Adrenal gland (tissue), 12 donors: ENCODE results near the gene CAMK1D. TPM values are rescaled to one million over a fixed set of nuclear protein-coding genes. Genes with fewer than 3 reads are reported as not detected.
A peak's percentile ranks its signal among the peaks of the same experiment; 100 is the strongest.

ENCODE experiments used
- DNase-seq, 7 donors: peaks; one replicate each; pipeline ENCODE4 v3.0.0-alpha.2; 2019 to 2020
- H3K27ac ChIP-seq, 5 donors: fragments of 200-600 bp; sonication (generic) in 4 of 5; 1 replicate in 3 of 5; 2 replicates in 2 of 5; pipeline versions ENCODE4 v1.5.1 to v1.8.0; 2016 to 2020; ENCODE audit warnings: mild to moderate bottlenecking in 1 of 5
- H3K27me3 ChIP-seq: fragments of 200-600 bp; 2 replicates; pipeline ENCODE4 v1.8.0; 2021
- H3K36me3 ChIP-seq, 2 donors: fragments of 200-600 bp; replicated peaks in 1 of 2; 1 replicate in 1 of 2; 2 replicates in 1 of 2; pipeline versions ENCODE4 v1.5.1 to v1.8.0; 2018 to 2022
- H3K4me1 ChIP-seq, 2 donors: fragments of 200-600 bp; replicated peaks in 1 of 2; 1 replicate in 1 of 2; 2 replicates in 1 of 2; pipeline versions ENCODE4 v1.5.1 to v1.8.0; 2018 to 2021
- H3K4me3 ChIP-seq, 4 donors: fragments of 200-600 bp; sonication (generic) in 3 of 4; one replicate each; pipeline ENCODE4 v1.5.1; 2016 to 2018
- H3K9me3 ChIP-seq, 3 donors: fragments of 200-600 bp; sonication (generic) in 1 of 3; replicated peaks in 1 of 3; 1 replicate in 2 of 3; 2 replicates in 1 of 3; pipeline versions ENCODE4 v1.5.1 to v1.8.0; 2016 to 2021
- POLR2A ChIP-seq, 2 donors: fragments of 450-650 bp; IDR thresholded peaks; one replicate each; pipeline ENCODE4 v1.6.1; 2017; ENCODE audit warnings: antibody characterized with exemption in 2 of 2, mild to moderate bottlenecking in 2 of 2, moderate library complexity in 1 of 2
- WGBS, 4 donors: extraction: QIAGEN DNeasy Blood & Tissue Kit in 2 of 4; methylation state at CpG; one replicate each; pipeline versions ENCODE4 v1.1.5 to v1.1.7; 2013 to 2017; 5-methylcytosine and 5-hydroxymethylcytosine counted together
- intact Hi-C, 2 donors: fragments of 100-400 bp; cut with DNase I; formaldehyde crosslinking; loops; one replicate each; pipeline versions ENCODE4 v1.14.1 to v1.15.0; 2022 to 2023
- polyA plus RNA-seq, 3 donors: library from polyadenylated mRNA; stranded (reverse); fragments of 200-250 nt in 2 of 3; fragments of 350-450 nt in 1 of 3; fragmentation: Illumina TruSeq in 1 of 3; extraction: RNeasy Lipid Tissue Mini Kit (QIAGEN cat#74804) in 1 of 3; gene quantifications; one replicate each; pipeline ENCODE4 v1.2.3, GENCODE V29; 2013 to 2014
- total RNA-seq, 9 donors: library from RNA; depleted of rRNA in 4 of 9; stranded (reverse); fragments of >200 nt in 4 of 9; fragments of 120-200 nt in 1 of 9; fragmentation: NEBNext Ultra II Directional in 1 of 9; extraction: Animal tissue kit (Norgen Biotek cat#: 25700) in 1 of 9; gene quantifications; one replicate each; pipeline versions ENCODE4 v1.1.0 to v1.2.4, GENCODE V29; 2013 to 2023
- TF ChIP-seq, protein P1 (sequence below), 6 experiments: fragments of 450-650 bp in 4 of 6; fragments of 200-600 bp in 2 of 6; sonication (generic) in 1 of 6; IDR thresholded peaks; 1 replicate in 5 of 6; 2 replicates in 1 of 6; pipeline versions ENCODE4 v1.5.1 to v1.8.0; 2016 to 2021; ENCODE audit warnings: antibody characterized with exemption in 6 of 6, mild to moderate bottlenecking in 2 of 6, moderate library complexity in 1 of 6
- donor health status: healthy with polysubstance abuse.
- donor health status: Bipolar disorder and iron deficiency.
- donor health status: DM: yes; HTN: yes; CAD: no.
- donor health status: DM: no; HTN: no; CAD: no.
- donor health status: DM: no; HTN: no; CAD: no.
- donor health status: DM: yes; HTN: yes; CAD: no.

The CAMK1D gene
- total and polyA plus RNA-seq, 12 donors: 2.3 to 9.4 (median 6.5) TPM

DNA sequence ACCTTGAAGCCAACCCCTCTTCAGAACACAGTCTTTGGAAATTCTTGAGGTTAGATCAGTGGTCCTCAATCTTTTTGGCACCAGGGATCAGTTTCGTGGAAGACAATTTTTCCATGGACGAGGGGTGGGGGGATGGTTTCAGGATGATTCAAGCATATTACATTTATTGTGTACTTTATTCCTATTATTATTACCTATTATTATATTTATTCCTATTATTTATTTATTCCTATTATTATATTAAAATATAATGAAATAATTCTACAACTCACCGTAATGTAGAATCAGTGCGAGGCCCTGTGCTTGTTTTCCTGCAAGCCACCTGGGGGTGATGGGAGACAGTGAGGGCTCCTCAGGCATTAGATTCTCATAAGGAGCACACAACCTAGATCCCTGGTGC, 17.9 kb downstream of the CAMK1D start:
- Histone ChIP-seq H3K27me3 (no peaks in the 10 kb centered on the region), H3K4me3 (no peak overlapping the region), H3K36me3 (no peaks in the 10 kb centered on the region), H3K27ac (no peak overlapping the region), H3K9me3 (no peaks in the 10 kb centered on the region), H3K4me1 (no peaks in the 10 kb centered on the region)
- 80 to 95% (median 88%) methylated on average over 4 of the region's 4 CpGs for WGBS, 4 donors
- intact Hi-C loops: no loop called here
- no peak for DNase-seq
- TF ChIP-seq POLR2A (IDR thresholded peaks at IDR 0.05): no peak
- TF ChIP-seq, protein P1, sequence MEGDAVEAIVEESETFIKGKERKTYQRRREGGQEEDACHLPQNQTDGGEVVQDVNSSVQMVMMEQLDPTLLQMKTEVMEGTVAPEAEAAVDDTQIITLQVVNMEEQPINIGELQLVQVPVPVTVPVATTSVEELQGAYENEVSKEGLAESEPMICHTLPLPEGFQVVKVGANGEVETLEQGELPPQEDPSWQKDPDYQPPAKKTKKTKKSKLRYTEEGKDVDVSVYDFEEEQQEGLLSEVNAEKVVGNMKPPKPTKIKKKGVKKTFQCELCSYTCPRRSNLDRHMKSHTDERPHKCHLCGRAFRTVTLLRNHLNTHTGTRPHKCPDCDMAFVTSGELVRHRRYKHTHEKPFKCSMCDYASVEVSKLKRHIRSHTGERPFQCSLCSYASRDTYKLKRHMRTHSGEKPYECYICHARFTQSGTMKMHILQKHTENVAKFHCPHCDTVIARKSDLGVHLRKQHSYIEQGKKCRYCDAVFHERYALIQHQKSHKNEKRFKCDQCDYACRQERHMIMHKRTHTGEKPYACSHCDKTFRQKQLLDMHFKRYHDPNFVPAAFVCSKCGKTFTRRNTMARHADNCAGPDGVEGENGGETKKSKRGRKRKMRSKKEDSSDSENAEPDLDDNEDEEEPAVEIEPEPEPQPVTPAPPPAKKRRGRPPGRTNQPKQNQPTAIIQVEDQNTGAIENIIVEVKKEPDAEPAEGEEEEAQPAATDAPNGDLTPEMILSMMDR (IDR thresholded peaks at IDR 0.05): no peak

GRCh38 chr10:12369982-12370381, 20.6 kb downstream of the CAMK1D start:
- DNase-seq: no peak
- no peak for TF ChIP-seq POLR2A (IDR thresholded peaks at IDR 0.05)
- TF ChIP-seq, protein P1 (IDR thresholded peaks at IDR 0.05): no peak
- Histone ChIP-seq H3K36me3 (no peaks in the 10 kb centered on the region), H3K4me3 (no peak overlapping the region), H3K27me3 (no peaks in the 10 kb centered on the region), H3K27ac (no peak overlapping the region), H3K4me1 (no peaks in the 10 kb centered on the region), H3K9me3 (no peaks in the 10 kb centered on the region)
- intact Hi-C loops: no loop called here
- WGBS, 4 donors: 92 to 97% (median 94%) methylated on average over 8 of the region's 8 CpGs

DNA sequence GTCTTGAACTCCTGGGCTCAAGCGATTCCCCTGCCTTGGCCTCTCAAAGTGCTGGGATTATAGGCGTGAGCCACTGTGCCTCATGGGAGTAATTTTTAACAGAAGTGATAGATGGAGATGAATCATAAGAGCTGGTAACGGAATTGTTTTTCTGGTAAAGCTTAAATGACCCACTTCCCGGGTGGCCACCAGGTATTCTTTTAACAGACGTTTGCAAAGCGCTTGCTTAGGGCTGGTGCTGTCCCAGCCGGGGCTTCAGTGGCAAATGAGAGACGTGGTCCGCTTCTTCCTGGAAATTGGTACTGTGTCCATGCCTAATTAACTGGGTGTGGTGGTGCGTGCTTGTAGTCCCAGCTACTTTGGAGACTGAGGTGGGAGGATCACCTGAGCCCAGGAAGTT, 23.5 kb downstream of the CAMK1D start:
- H3K27me3 ChIP-seq: no peaks in the 10 kb centered on the region
- DNase-seq: no peak
- no peak overlapping the region for H3K4me3 ChIP-seq
- H3K36me3 ChIP-seq: no peaks in the 10 kb centered on the region
- intact Hi-C loops: no loop called here
- no peaks in the 10 kb centered on the region for H3K9me3 ChIP-seq
- H3K4me1 ChIP-seq: peaks cover 0 to 7% of the 10 kb centered on the region in 2 donors
- H3K27ac ChIP-seq: no peak overlapping the region
- WGBS, 4 donors: 77 to 88% (median 79%) methylated on average over 10 of the region's 10 CpGs
- TF ChIP-seq POLR2A (IDR thresholded peaks at IDR 0.05): no peak
- TF ChIP-seq, protein P1 (IDR thresholded peaks at IDR 0.05): no peak

GRCh38 chr10:12375076-12375504, 25.7 kb downstream of the CAMK1D start:
- DNase-seq: peak in 1 of 7 donors; percentile 26
- Histone ChIP-seq H3K27me3 (no peaks in the 10 kb centered on the region), H3K27ac (no peak overlapping the region), H3K36me3 (no peaks in the 10 kb centered on the region), H3K4me3 (no peak overlapping the region), H3K9me3 (no peaks in the 10 kb centered on the region), H3K4me1 (peaks cover 0 to 10% of the 10 kb centered on the region in 2 donors)
- intact Hi-C loops: no loop called here
- 53 to 66% (median 57%) methylated on average over 11 of the region's 11 CpGs for WGBS, 4 donors
- TF ChIP-seq, protein P1 (IDR thresholded peaks at IDR 0.05): no peak
- no peak for TF ChIP-seq POLR2A (IDR thresholded peaks at IDR 0.05)
